ENCODE results near the gene MCM10.

The MCM10 gene

GRCh38 chr10:13165177-13165576, 3.8 kb downstream of the MCM10 start:
- ATAC-seq = no peak
- DNase-seq = no peak

GRCh38 chr10:13167568-13167967, 6.2 kb downstream of the MCM10 start:
- no peak for DNase-seq
- ATAC-seq = no peak

DNA sequence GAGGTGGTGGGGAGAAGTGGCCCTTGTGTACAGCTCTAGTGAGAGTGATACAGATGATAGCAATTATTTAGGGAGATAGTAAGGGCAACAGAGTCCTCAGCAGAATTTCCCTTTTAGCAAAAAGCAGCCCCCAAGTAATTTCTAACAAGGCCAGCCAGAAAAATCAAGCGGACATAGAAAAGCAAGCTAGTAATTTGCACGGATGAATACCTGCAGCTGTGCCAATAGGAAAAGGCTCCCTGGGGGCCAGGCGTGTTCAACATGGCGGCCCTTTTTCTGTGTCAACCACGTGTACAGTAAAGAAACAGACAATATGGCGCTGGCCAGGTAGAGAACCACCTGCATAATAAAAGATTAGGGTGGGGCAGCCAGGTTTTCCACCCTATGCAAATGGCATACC, 7.4 kb downstream of the MCM10 start:
- DNase-seq (no peak), ATAC-seq (no peak)

- no peak for DNase-seq
Observed at GRCh38 chr10:13173616-13174015, 12.3 kb downstream of the MCM10 start.

GRCh38 chr10:13180788-13181187, 19.4 kb downstream of the MCM10 start:
- DNase-seq (no peak), ATAC-seq (peak; percentile 81)

More at GRCh38 chr10:13173616-13174015, 12.3 kb downstream of the MCM10 start:
- no peak for ATAC-seq

- DNase-seq = no peak
- no peak for ATAC-seq
Observed at GRCh38 chr10:13182424-13182823, 21.1 kb downstream of the MCM10 start.

GRCh38 chr10:13183625-13184024, 22.3 kb downstream of the MCM10 start:
- DNase-seq (no peak), ATAC-seq (peak; percentile 15)

GRCh38 chr10:13184276-13184675, 22.9 kb downstream of the MCM10 start:
- ATAC-seq (no peak), DNase-seq (no peak)

DNA sequence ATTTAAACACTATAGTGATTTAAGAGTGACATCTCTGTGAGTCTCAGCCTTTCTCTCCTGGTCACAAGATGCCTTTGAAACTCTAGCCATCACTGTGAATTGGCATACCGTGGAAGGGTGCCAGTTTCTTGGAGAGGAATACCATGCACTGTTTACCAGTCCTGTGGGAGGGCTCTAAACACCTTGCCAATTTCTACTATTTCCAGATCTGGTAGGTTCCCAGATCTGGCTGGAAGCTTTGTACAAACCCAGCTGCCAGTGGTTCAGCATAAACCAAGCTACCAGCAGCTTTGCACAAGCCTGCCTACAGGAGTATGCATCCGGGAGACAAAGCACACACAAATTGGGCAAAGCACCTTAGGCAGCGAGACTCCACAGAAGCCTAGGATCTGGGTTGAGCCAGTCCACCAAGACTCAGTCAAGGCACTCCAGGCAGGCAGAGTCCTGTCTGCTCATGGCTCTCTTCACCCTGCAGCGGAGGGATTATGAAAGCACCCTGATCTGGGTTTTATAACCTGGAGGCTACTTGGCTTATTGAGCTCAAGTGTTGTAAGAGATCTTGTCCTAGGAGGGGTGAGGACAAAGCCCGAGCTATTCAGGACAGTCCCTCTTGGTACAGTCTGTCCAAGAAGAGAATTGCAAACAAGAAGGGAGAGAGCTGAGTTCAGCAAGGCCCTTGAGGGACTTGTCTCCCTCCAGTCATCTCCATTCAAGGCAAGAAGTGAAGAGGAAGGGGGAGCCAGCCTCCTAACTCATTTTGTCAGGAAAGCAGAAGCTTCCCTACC, 23.6 kb downstream of the MCM10 start:
- no peak for DNase-seq
- no peak for ATAC-seq

GRCh38 chr10:13187135-13187534, 25.8 kb downstream of the MCM10 start:
- no peak for DNase-seq
- no peak for ATAC-seq

- DNase-seq = no peak
- no peak for ATAC-seq
Observed at GRCh38 chr10:13188593-13188992, 27.2 kb downstream of the MCM10 start.

DNA sequence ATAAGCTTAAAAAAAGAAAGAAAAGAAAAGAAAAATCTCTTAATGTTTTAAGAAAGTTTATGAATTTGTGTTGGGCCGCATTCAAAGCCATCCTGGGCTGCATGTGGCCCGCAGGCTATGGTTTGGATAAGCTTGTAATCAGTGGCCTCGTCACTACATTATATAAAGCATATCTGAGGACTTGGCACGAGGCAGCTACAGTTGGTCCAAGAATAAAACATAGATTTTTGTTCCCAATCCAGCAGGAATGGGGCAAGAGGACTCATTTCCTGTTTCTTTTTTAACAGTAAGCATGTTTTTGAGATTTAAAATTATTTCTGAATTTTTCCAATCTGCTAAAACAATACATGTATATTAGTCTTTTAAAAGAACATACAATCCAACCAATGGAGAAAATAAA, 28.6 kb downstream of the MCM10 start:
- no peak for ATAC-seq
- DNase-seq = no peak

DNA sequence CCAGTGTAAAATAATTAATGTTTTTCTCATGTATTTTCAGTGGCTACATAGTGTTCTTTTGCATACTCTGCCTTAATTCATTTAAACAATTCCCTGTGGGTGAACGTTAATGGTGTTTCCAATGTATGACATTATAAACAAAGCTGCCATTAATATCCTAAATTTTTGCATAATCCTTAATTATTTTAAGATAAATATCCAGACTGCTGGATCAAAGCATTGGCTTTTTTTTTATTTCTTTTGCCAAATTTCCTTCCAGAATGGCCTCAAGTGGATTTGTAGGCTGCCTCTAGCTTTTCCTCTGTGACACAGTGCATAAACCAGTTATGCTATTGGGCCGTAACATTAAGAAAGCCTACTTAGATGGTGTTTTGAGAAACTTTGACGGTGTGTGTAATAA, 29.5 kb downstream of the MCM10 start:
- no peak for DNase-seq
- no peak for ATAC-seq

DNA sequence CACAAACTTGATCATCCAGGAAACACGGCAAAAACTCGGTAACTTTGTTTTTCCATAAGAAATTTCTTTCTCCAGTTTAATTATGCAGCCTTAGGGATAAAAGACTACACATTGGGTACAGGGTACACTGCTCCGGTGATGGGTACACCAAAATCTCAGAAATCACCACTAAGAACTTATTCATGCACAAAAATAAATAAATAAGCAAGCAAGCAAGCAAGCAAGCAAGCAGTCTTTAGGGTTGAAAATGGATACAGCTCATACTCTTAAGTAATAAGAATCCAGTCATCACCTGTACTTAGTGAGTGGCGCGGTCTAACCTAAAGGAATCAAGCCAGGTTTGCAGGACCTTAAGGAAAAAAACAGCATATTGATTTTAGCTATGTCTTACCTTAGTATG, 30.0 kb downstream of the MCM10 start:
- ATAC-seq = no peak
- no peak for DNase-seq

DNA sequence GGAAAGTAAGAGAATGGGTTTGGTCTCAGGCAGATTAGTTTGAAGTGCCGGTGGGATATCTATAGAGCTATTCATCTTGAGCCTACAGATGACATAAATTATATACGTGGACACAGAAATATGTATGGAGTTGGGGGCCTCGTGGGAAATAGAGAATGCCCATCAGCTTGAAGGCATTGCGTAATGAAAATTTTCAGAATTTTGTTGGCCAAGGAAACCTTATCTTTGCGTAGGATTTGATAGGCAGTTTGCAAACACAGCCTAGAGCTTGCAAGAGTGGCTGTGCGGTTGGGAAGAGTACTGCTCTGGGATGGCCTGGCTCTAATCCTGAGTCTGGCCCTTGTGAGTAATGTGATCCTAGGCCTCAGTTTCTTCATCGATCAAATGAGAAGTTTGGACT, 32.3 kb downstream of the MCM10 start:
- no peak for DNase-seq
- no peak for ATAC-seq

- no peak for DNase-seq
- no peak for ATAC-seq
Observed at GRCh38 chr10:13195016-13195415, 33.7 kb downstream of the MCM10 start.

- no peak for ATAC-seq
- DNase-seq = no peak
Observed at GRCh38 chr10:13201132-13201531, 39.8 kb downstream of the MCM10 start.

- DNase-seq (no peak), ATAC-seq (no peak)
Observed at GRCh38 chr10:13206091-13206490, 44.7 kb downstream of the MCM10 start.

DNA sequence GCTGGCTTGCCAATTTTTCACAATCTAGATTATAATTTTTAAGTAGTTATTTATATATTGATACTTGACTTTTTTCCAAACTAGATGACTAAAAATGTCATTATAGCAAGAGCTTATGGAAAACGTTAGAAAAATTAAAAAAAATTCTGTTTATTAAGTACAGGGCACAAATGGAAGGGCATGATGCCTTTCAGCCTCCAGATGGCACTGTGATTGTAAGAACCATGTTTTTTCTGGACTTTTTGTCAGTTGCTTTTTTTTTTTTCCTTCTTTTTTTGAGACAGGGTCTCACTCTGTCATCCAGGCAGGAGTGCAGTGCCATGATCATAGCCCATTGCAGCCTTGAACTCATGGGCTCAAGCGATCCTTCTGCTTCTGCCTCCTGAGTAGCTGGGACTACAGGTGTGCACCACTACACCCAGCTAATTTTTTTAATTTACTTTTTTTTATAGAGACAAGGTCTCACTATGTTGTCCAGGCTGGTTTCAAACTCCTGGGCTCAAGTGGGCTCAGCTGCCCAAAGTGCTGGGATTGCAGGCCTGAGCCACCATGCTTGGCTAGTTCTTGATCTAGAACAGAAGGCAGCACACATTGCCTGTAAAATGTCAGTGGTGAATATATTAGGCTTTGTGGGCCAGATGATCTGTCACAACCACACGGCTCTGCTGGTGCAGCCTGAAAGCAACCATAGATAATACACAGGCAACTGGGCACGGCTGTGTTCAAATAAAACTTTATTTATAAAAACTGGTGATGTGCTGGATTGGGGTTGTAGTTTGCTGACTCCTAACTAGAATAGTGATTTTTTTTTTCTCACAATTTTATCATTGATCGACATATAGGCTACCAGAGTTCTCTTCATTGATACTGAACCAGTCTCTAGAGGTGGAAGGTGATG, 45.4 kb downstream of the MCM10 start:
- DNase-seq (no peak), ATAC-seq (no peak)

GRCh38 chr10:13213163-13213562, 51.8 kb downstream of the MCM10 start:
- ATAC-seq = no peak
- no peak for DNase-seq

DNA sequence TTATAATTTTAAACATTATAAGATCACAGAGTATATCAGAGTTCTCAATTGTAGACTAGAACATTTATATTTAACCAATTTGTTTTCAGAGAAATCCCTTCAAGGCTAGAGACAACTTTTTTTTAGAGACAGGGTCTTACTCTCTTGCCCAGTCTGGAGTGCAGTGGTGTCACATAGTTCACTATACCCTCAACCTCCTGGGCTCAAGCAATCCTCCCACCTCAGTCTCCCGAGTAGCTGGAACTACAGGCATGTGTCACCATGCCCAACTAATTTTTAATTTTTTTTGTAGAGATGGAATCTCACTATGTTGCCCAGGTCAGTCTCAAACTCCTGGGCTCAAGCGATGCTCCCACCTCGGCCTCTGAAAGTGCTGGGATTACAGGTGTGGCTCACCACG, 57.5 kb downstream of the MCM10 start:
- DNase-seq (no peak), ATAC-seq (no peak)

DNA sequence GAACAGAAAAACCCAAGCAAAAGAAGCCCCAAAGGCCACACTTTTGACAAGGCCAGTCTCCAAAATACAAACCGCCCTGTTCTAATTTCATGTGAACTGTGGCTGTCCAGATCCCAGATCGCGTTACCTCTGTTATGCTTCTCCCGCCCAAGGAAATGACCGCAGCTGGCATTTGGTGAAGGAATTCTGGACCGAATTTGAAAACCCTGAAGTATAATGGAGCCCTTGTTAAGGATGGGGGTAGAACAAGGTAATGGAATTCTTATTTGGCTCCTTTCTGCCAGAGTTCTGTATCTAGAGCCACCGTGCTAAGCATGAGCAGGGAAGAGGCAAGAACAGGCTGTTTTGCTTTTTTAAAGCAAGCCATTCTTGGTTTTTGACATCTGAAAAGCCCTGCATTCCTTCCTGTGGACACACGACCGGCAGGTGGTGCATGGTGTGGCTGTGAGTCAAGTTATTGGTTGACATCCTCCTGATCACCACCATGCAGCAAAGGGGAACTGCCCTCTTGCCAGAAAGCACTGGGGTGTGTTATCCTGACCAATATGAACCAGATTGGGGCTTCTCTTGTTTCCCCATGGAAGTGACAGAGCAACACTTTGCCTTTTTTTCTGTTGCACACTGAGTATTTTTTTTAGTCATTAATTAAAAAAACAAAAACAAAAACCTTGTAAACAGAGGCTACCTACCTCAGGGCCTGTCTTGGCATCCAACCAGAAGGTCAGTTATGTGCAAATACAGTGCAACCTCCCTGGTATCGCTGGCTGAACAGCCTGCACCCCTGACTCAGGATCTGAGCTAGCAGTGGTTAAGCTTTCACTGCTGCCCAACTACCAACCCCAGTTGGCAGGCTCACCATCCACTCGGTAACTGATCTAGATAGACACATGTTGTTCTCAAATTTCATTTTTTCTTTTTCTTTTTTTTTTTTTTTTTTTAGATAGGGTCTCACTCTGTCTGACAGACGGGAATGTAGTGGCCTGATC, 58.6 kb downstream of the MCM10 start:
- no peak for ATAC-seq
- DNase-seq = no peak
